ENCODE measurements around the gene CD44.

GRCh38 chr11:35165423-35166368 is 26.7 kb downstream of the CD44 start:
- TF ChIP-seq BHLHE40 (IDR thresholded peaks at IDR 0.05; ENCODE audit: low read depth, low read length) (no peak), POLR2A (IDR thresholded peaks at IDR 0.05; ENCODE audit: low read length) (no peak), ESRRA (IDR thresholded peaks at IDR 0.05; ENCODE audit: borderline replicate concordance, low read length) (no peak), RFX5 (IDR thresholded peaks at IDR 0.05) (no peak), REST (IDR thresholded peaks at IDR 0.05) (no peak), FOSB (CRISPR knock-in tag; IDR thresholded peaks at IDR 0.05) (no peak), CEBPB (IDR thresholded peaks at IDR 0.05) (peak; percentile 72 to 83), ZNF302 (CRISPR knock-in tag; IDR thresholded peaks at IDR 0.05) (no peak), JUNB (IDR thresholded peaks at IDR 0.05) (peak; percentile 95)
- TF ChIP-seq, protein P1, sequence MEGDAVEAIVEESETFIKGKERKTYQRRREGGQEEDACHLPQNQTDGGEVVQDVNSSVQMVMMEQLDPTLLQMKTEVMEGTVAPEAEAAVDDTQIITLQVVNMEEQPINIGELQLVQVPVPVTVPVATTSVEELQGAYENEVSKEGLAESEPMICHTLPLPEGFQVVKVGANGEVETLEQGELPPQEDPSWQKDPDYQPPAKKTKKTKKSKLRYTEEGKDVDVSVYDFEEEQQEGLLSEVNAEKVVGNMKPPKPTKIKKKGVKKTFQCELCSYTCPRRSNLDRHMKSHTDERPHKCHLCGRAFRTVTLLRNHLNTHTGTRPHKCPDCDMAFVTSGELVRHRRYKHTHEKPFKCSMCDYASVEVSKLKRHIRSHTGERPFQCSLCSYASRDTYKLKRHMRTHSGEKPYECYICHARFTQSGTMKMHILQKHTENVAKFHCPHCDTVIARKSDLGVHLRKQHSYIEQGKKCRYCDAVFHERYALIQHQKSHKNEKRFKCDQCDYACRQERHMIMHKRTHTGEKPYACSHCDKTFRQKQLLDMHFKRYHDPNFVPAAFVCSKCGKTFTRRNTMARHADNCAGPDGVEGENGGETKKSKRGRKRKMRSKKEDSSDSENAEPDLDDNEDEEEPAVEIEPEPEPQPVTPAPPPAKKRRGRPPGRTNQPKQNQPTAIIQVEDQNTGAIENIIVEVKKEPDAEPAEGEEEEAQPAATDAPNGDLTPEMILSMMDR (IDR thresholded peaks at IDR 0.05) = no peak

All from A549 (cell line).